ENCODE results near the gene TMEM253.

TMEM253 gene

DNA sequence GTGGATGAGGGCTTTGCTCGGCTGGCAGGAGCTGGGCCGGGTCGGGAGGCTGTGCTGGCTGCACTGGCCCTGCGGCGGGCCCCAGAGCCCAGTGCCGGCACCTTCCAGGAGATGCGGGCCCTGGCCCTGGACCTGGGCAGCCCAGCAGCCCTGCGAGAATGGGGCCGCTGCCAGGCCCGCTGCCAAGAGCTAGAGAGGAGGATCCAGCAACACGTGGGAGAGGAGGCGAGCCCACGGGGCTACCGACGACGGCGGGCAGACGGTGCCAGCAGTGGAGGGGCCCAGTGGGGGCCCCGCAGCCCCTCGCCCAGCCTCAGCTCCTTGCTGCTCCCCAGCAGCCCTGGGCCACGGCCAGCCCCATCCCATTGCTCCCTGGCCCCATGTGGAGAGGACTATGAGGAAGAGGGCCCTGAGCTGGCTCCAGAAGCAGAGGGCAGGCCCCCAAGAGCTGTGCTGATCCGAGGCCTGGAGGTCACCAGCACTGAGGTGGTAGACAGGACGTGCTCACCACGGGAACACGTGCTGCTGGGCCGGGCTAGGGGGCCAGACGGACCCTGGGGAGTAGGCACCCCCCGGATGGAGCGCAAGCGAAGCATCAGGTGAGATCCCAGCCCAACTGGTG is 19.2 kb upstream of the TMEM253 start:
- H3K9me3 Mint-ChIP-seq, result no peaks in the 10 kb centered on the region
- H3K4me3 Mint-ChIP-seq, result no peak overlapping the region
- no peak overlapping the region for H3K27ac Mint-ChIP-seq
- H3K36me3 Mint-ChIP-seq, result no peaks in the 10 kb centered on the region
- peaks cover 4% of the 10 kb centered on the region for H3K4me1 Mint-ChIP-seq
- H3K27me3 Mint-ChIP-seq, result no peaks in the 10 kb centered on the region

DNA sequence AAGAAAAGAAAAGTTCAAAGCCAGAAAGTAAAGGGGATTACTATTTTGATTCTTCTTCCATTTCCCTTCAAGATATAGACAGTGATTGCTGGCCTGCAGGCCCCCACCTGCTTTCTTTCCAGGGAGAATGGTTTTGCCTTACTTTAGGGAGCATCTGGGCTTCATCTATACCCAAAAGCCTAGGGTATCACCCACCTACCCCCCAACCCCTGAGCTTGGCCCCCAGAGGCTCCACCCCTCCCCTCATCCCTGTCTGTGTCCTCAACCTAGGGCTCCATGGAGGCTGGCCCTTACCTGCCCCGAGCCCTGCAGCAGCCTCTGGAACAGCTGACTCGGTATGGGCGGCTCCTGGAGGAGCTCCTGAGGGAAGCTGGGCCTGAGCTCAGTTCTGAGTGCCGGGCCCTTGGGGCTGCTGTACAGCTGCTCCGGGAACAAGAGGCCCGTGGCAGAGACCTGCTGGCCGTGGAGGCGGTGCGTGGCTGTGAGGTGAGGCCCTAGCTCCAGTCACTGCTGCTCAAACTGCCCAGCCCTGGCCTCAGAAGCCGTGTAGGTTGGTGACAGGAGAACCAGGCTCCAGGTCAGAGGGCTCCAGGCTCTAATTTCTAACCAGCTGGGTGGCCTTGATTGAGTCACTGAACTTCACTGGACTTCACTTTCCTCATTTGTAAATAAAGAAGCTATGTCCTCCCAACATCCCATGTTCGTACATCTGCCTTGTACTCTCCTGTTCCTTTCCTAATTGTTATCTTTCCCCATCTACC is 17.1 kb upstream of the TMEM253 start:
- H3K27me3 Mint-ChIP-seq, result no peaks in the 10 kb centered on the region
- no peaks in the 10 kb centered on the region for H3K36me3 Mint-ChIP-seq
- H3K9me3 Mint-ChIP-seq, result no peaks in the 10 kb centered on the region
- H3K4me1 Mint-ChIP-seq, result peaks cover 19% of the 10 kb centered on the region
- H3K27ac Mint-ChIP-seq, result no peak overlapping the region
- H3K4me3 Mint-ChIP-seq, result no peak overlapping the region

DNA sequence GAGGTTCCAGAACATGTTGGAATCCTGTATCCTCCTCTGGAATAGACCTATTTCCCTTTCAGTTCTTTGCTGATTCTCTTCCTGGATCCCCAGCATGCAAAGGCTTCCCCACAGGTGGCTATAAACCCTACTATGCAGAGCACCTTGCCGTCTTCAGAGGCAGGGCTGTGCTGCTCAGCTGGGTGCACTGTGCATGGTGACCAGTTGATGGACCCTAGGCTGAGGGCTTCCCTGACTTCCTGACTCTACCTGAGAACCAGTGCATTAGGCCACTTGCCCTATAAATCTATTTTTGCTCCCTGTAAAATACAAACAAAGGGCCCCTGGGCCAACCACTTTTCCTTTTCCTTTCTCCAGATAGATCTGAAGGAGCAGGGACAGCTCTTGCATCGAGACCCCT is 16.5 kb upstream of the TMEM253 start:
- no peaks in the 10 kb centered on the region for H3K27me3 Mint-ChIP-seq
- no peaks in the 10 kb centered on the region for H3K36me3 Mint-ChIP-seq
- no peaks in the 10 kb centered on the region for H3K9me3 Mint-ChIP-seq
- peaks cover 22% of the 10 kb centered on the region for H3K4me1 Mint-ChIP-seq
- no peak overlapping the region for H3K4me3 Mint-ChIP-seq
- no peak overlapping the region for H3K27ac Mint-ChIP-seq

DNA sequence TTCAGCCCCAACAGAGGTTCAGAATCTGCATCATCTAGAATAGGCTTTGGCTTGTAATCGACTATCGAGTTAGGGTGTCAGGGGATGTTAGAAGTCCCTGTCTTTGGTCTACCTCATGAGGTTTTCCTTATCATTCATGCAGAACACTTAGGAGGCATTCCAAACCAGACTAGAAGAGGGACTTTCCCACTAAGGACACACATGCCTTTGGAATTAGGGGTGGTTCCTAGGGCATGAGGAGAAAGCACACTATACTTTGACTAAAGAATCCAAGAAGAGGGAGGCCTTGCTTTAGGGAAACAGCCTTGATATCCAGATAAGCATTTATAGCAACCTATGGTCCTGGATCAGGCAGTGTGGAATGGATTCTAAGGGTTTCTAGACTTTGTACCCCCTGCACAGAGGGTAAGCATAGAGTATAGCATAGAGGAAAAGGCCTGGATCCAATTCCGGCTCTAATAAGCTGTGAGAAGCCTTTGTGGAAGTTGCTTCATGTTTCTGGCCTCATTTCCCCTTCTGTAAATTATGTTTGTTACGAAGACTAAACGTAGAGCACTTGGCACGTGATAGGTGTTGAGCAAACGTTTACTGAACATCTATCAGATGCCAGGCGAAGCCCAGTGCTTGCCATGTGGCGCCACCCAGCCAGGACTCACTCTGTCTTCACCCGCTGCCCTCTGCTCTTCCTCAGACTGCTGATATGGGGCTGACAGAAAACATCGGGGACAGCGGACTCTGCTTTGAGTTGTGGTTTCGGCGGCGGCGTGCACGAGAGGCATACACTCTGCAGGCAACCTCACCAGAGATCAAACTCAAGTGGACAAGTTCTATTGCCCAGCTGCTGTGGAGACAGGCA is 15.6 kb upstream of the TMEM253 start:
- H3K27me3 Mint-ChIP-seq, result no peaks in the 10 kb centered on the region
- no peak overlapping the region for H3K27ac Mint-ChIP-seq
- H3K4me1 Mint-ChIP-seq, result peaks cover 22% of the 10 kb centered on the region
- no peaks in the 10 kb centered on the region for H3K9me3 Mint-ChIP-seq
- no peaks in the 10 kb centered on the region for H3K36me3 Mint-ChIP-seq
- no peak overlapping the region for H3K4me3 Mint-ChIP-seq

DNA sequence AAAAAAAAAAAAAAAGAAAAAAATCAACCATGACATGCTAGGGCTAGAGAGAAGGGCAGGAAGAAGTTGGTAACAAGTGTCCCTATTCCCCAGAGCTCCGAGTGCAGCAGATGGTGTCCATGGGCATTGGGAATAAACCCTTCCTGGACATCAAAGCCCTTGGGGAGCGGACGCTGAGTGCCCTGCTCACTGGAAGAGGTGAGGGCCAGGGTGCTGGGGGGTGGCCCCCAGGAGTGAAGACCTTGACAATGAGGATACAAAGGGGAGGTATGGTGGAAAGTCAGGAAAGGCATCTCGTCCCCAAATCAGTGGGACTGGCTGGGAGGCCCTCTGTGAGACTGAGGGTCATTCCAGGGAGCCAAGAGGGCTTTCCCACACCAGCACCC is 14.0 kb upstream of the TMEM253 start:
- Mint-ChIP-seq H3K36me3 (no peaks in the 10 kb centered on the region), H3K27me3 (no peaks in the 10 kb centered on the region), H3K4me1 (peaks cover 22% of the 10 kb centered on the region), H3K4me3 (peak overlapping the region; percentile 13), H3K9me3 (no peaks in the 10 kb centered on the region), H3K27ac (peak overlapping the region; percentile 79)

DNA sequence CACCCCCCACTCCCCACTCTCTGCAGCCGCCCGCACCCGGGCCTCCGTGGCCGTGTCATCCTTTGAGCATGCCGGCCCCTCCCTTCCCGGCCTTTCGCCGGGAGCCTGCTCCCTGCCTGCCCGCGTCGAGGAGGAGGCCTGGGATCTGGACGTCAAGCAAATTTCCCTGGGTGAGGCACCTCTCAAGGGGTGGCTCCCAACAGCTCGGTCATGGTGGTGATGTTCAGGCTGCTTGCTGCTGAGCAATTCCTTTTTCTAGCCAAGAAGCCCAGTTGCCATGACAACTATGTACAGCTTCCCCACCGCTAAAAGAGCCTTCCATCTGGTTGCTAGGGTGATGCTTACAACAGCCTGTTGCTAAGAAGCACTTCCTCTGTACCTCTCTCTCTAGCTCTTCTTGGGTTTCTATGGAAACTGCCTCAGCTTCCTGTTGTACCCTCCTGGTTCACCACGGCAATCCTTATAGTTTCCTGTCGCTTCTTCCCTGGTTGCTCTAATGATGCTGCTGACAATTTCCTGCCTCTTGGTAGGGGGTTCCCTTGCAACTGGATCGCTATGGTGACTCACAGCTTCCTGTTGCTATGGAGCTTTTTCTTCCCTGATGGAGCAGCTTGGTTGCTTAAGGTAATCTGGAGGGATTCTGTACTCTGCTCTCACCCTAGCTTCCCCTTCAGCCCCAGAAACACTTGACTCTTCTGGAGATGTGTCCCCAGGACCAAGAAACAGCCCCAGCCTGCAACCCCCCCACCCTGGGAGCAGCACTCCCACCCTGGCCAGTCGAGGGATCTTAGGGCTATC is 13.4 kb upstream of the TMEM253 start:
- peak overlapping the region; percentile 63 for H3K27ac Mint-ChIP-seq
- H3K4me3 Mint-ChIP-seq, result peak overlapping the region; percentile 27

DNA sequence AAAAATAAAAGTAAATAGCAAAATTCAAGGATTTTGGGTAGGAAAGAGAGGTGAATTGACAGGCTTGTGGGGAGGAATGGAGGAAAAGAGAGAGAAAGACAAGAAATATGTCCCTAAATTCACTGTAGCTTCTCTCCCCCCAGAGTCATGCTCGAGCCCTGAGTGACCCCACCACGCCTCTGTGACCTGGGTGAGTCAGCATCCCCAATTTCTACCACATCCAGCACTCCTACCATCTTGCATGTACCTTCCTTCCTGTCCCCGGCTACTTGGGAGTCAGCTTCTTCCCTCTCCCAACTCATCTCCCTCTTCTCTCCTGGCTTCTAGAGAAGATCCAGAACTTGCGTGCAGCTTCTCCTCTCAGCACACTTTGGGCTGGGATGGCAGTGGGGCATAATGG is 12.2 kb upstream of the TMEM253 start:
- Mint-ChIP-seq H3K4me3 (no peak overlapping the region), H3K36me3 (peaks cover 1% of the 10 kb centered on the region), H3K27me3 (no peaks in the 10 kb centered on the region), H3K27ac (peak overlapping the region; percentile 52), H3K9me3 (no peaks in the 10 kb centered on the region), H3K4me1 (peaks cover 30% of the 10 kb centered on the region)

More for the DNA sequence above, 13.4 kb upstream of the TMEM253 start:
- H3K4me1 Mint-ChIP-seq, result peaks cover 24% of the 10 kb centered on the region
- H3K9me3 Mint-ChIP-seq, result no peaks in the 10 kb centered on the region
- peaks cover 1% of the 10 kb centered on the region for H3K36me3 Mint-ChIP-seq
- H3K27me3 Mint-ChIP-seq, result no peaks in the 10 kb centered on the region

DNA sequence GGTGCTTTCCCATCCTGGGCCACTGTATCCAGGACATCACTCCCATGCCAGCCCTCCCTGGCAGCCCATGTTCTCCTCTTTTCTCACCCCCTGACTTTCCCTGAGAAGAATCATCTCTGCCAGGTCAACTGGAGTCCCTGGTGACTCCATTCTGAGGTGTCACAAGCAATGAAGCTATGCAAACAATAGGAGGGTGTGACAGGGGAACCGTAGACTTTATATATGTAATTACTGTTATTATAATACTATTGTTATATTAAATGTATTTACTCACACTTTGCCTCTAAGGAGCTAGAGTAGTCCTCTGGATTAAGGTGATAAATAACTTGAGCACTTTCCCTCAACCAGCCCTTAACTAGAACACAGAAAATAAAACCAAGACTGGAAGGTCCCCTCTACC is 11.6 kb upstream of the TMEM253 start:
- peaks cover 1% of the 10 kb centered on the region for H3K36me3 Mint-ChIP-seq
- H3K27me3 Mint-ChIP-seq, result no peaks in the 10 kb centered on the region
- H3K4me3 Mint-ChIP-seq, result no peak overlapping the region
- no peaks in the 10 kb centered on the region for H3K9me3 Mint-ChIP-seq
- peaks cover 30% of the 10 kb centered on the region for H3K4me1 Mint-ChIP-seq
- H3K27ac Mint-ChIP-seq, result no peak overlapping the region

DNA sequence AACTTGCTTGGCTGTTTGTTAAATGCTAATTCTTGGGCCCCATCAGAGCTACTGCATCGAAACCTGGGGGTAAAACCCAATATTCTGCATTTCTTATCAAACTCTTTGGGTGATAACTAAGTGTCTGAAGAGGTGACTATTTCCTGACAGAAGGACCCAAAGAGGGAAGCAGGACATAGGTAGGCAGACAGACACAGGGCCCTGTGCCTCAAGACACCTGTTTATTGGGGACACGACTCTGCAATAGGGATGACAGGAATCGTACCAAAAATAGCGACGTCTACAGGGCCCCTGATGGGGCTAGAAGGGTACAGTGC is 11.0 kb upstream of the TMEM253 start:
- peaks cover 1% of the 10 kb centered on the region for H3K36me3 Mint-ChIP-seq
- no peak overlapping the region for H3K4me3 Mint-ChIP-seq
- H3K27ac Mint-ChIP-seq, result no peak overlapping the region
- peaks cover 30% of the 10 kb centered on the region for H3K4me1 Mint-ChIP-seq
- H3K9me3 Mint-ChIP-seq, result no peaks in the 10 kb centered on the region
- no peaks in the 10 kb centered on the region for H3K27me3 Mint-ChIP-seq

DNA sequence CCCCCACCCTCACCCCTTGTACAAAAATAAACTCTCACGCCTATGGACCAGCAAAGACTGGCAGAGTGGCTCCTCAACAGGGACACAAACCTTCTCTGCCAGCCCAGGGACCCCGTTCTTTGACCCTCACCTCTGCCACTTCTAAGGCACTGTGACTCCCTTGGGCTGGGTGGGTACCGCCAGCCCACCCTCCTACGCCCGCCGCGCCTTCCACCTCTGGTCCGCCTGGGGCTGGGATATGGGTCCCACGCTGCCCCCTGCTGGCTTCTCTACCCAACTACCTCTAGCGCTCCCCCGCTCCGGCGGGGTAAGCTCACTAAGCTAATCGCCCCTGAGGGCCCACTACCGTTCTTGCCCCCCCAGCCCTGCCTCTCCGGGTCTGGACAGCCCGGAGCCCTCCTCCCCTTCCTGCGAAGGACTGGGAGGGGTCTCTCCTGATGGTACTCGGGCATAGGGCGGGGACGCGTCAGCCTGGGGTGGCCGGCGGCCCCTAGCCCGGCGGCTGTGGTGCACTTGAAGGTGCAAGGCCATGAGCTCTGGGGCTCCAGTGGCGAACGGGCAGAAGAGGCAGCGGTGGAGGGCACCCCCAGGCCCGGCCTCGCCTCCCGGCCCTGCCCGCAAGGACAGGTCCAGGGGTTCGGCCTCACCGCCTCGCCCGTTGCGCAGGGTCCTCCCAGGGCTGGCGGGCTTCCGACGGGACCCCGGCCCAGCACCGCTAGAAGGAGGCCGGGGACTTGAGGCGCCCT is 10.5 kb upstream of the TMEM253 start:
- H3K27me3 Mint-ChIP-seq, result no peaks in the 10 kb centered on the region
- peaks cover 30% of the 10 kb centered on the region for H3K4me1 Mint-ChIP-seq
- no peak overlapping the region for H3K27ac Mint-ChIP-seq
- H3K4me3 Mint-ChIP-seq, result no peak overlapping the region
- H3K36me3 Mint-ChIP-seq, result peaks cover 1% of the 10 kb centered on the region
- H3K9me3 Mint-ChIP-seq, result no peaks in the 10 kb centered on the region

DNA sequence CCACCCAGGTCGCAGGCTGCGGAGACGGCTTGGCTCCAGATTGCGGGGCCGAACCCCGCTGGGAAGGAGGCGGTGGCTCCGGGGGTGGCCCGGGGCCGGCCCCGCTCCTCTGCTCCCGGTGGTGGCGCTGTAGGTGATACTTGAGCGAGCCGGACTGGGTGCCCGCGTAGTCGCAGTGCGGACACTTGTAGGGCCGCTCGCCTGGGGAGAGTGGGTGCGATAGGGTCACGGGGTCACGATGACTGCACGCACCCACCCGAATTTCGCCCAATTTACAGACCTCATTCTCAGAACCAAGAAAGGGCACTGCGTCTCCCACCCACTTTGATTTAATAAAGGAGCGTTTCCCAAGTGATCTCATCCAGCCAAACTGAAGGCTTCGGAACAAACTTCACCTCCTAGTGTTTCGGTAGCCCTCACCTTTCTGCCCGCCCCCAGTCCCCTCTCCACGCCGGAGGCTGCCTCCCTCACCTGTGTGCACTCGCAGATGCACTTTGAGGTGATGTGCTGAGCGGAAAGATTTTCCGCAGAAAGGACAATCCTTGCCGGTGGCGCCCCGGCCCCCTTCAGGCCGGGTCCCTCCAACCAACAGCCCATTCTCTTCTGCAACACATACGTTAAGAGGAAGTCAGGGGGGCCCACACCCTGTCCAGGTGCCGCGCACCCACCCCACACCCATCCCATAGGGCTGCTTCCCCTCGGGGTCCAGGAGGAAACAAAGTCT is 9.8 kb upstream of the TMEM253 start:
- Mint-ChIP-seq H3K4me1 (peaks cover 30% of the 10 kb centered on the region), H3K36me3 (peaks cover 1% of the 10 kb centered on the region), H3K27ac (no peak overlapping the region), H3K27me3 (no peaks in the 10 kb centered on the region), H3K4me3 (no peak overlapping the region), H3K9me3 (no peaks in the 10 kb centered on the region)

DNA sequence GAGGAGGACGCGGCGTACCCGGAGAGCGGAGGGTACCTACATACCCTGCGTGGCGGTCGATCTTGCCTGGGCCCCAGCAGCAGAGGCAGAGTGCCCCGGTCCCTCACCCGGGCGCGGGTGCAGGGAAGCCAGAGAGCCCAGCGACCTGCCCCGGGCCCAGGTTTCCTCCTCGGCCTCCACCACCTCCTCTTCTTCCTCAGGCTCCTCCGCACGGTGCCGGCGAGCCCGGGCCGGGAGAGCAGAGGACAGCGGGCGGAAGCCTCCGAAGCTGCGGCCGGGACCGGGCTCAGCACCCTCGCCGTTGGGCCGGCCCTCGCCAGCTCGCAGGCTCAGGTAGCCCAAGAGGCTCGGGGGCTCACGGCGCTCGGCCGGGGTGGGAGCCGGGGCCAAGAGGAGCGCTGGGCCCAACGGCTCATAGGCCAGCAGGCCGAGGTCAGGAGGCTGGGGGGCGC is 9.0 kb upstream of the TMEM253 start:
- Mint-ChIP-seq H3K36me3 (peaks cover 1% of the 10 kb centered on the region), H3K9me3 (no peaks in the 10 kb centered on the region), H3K27ac (no peak overlapping the region), H3K4me1 (peaks cover 29% of the 10 kb centered on the region), H3K4me3 (no peak overlapping the region), H3K27me3 (no peaks in the 10 kb centered on the region)

DNA sequence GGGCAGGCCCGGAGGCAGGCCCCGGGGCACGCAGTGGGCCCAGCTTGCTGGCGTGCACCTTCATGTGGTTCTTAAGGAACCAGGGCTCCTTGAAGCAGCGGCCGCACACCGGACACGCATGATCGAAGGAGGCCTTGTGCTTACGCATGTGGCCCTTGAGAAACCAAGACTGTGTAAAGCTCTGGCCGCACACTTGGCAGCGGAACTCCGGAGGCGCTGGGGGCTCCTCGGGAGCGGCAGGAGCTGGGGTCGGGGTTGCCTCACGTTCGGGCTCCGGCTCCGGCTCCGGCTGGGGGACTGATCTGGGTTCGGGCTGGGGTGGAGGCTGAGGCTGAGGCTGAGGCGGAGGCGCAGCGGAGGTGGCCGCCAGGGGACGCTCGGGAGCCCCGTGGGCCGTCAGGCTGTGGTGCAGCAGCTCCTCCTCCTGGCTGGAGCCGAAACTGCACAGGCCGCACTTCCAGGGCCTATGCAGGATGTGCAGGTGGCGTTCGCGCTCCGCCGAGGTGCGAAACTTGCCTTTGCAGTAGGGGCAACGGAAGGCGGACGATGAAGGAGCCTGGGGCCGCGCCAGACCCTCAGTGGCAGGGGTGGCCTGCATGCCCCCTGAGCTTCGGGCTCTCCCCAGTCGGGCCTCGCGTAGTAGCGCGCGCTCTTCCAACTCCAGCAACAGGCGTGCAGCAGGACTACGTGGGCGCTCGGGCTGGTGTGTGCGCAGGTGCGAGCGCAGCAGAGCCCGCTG is 8.4 kb upstream of the TMEM253 start:
- Mint-ChIP-seq H3K4me1 (peaks cover 30% of the 10 kb centered on the region), H3K27me3 (no peaks in the 10 kb centered on the region), H3K9me3 (no peaks in the 10 kb centered on the region), H3K4me3 (no peak overlapping the region), H3K36me3 (peaks cover 1% of the 10 kb centered on the region), H3K27ac (peak overlapping the region; percentile 24)

DNA sequence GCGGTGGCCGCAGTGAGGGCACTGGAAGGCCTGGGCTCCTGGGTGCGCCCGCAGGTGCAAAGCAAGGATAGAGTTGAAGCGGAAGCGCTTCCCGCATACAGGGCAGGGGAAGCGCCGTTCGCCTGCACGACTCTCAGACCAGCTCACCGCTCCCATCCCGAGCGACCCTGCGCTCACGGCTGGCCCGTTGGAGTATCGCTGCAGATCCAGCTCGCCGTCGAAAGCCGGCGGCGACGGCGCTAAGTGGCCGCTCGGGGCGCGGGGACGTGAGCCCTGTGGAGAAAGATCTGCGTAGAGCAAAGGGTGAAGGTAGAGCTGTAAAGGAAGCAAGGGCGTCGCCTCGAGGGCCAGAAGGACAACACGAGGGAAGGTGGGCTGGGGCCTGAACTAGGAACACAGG is 7.8 kb upstream of the TMEM253 start:
- H3K36me3 Mint-ChIP-seq, result peaks cover 1% of the 10 kb centered on the region
- H3K27me3 Mint-ChIP-seq, result no peaks in the 10 kb centered on the region
- H3K4me3 Mint-ChIP-seq, result no peak overlapping the region
- peaks cover 25% of the 10 kb centered on the region for H3K4me1 Mint-ChIP-seq
- no peak overlapping the region for H3K27ac Mint-ChIP-seq
- H3K9me3 Mint-ChIP-seq, result no peaks in the 10 kb centered on the region
